Stimulated activated CD8-positive, alpha-beta memory T cell treated with anti-CD3 and anti-CD28 coated beads, Interleukin-15, amount 100 ng/mL, for 1 hour (primary cell): ENCODE measurements around the gene FLII.
A peak's percentile ranks its signal among the peaks of the same experiment; 100 is the strongest.
"Not testable (repeated sequence)": the region's sequence is repeated elsewhere in the genome, so short reads cannot be mapped to it uniquely, and the experiment has no call there.

ENCODE experiments used
- DNase-seq: peaks from one replicate; pipeline ENCODE4 v3.0.0-alpha.2; 2020; ENCODE audit warnings: low read depth

Gene FLII

DNA sequence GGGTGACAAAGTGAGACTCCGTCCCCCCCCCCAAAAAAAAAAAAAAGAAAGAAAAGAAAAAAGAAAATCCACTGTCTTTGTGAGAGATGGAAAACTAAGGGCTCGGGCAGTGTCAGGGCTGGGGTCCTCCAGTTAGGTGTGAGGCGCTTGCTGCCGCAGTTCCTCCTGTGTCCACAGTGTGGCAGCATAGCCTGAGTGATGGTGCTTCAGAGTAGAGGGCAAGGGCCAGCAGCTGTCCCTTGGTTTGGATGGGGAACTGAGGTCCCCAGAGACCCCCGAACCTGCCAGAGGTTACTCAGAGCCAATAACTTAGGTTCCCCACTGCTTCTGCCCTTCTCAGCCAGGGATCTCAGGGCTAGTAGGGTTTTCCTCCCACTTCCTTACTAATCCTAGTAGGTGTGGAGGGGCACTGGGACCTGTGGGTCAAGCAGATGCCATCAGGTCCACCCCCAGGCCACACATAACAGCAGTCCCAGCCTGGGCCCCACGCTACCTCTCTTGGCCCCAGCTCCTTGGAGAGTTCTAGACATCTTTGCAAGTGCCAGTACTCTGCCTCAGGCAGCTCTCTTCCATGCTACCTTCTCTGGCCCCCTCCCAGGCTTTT, 41.0 kb downstream of the FLII start:
- DNase-seq, result peak; percentile 55

DNA sequence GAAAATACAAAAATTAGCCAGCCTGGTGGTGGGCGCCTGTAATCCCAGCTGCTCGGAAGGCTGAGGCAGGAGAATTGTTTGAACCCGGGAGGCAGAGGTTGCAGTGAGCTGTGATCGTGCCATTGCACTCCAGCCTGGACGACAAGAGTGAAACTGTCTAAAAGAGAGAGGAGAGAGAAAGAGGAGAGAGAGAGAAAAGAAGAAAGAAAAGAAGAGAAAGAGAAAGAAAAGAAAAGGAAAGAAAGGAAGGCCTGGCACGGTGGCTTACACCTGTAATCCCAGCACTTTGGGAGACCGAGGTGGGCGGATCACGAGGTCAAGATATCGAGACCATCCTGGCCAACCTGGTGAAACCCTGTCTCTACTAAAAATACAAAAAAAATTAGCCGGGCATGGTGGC, 41.6 kb downstream of the FLII start:
- not testable (repeated sequence) for DNase-seq

DNA sequence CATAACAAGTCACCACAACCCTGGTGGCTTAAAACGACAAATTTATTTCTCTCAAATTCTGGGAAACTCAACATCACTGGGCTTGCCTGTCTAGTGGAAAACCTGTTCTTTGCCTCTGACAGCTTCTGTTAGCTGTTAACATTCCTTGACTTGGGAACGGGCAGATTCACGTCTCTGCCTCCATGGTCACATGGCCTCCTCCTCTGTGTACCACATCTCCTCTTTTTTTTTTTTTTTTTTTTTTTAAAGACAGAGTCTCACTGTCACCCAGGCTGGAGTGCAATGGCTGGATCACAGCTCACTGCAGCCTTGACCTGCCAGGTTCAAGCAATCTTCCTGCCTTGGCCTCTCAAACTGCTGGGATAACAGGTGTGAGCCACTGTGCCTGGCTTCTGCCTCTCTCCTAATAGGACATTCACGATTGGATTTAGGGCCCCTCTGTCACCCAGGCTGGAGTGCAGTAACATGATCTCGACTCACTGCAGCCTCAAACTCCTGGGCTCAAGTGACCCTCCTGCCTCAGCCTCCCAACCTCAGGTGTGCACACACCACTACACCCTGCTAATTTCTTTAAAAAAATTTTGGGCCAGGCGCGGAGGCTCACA, 44.8 kb downstream of the FLII start:
- DNase-seq, result no peak

DNA sequence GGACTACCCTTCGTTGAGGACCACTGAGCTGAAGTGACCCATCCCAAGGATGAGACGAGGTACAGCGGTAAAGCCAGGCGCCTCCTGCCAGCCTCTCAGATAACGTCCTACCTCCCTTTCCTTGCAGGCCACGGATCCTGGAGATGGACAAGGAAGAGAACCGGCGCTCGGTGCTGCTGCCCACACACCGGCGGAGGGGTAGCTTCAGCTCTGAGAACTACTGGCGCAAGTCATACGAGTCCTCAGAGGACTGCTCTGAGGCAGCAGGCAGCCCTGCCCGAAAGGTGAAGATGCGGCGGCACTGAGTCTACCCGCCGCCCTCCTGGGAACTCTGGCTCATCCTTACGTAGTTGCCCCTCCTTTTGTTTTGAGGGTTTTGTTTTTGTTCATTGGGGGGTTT, 50.4 kb downstream of the FLII start:
- no peak for DNase-seq

DNA sequence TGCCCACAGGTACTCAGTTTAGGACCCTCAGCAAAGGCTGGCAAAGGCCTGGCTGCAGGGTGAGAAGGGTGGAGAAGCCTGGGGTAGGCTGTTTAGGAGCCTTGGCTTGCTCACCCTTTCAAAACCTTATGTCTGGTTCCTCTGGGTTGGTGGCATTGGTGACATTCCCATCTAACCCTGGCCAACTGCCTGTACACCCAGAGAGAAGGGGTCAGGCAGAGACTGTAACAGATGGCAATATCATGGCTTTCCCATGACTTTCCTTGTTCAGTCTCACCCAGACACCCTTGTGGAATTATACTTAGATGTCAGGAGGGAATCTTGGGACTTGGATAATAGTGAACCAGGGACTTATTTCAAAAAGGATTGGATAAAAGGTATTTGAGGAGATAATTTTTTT, 51.6 kb downstream of the FLII start:
- no peak for DNase-seq

DNA sequence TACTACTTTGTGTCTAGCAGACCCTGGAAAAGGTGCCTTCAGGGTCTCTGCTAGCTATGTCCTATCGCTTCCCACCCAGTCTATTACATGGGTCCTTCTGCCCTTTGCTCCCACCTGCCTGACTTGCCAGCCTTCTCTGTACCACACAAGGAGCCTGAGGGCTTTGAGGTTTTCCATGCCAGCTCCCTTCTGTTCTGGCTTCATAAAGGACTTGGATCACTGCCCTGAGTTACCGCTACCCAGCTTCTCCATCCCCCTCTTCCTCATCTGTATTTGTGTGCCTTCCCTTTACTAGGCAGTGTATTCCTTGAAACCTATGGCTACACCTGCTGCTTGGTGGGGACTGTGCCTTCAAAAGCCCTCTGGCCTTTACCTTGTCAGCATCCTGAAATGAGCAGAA, 52.7 kb downstream of the FLII start:
- no peak for DNase-seq

DNA sequence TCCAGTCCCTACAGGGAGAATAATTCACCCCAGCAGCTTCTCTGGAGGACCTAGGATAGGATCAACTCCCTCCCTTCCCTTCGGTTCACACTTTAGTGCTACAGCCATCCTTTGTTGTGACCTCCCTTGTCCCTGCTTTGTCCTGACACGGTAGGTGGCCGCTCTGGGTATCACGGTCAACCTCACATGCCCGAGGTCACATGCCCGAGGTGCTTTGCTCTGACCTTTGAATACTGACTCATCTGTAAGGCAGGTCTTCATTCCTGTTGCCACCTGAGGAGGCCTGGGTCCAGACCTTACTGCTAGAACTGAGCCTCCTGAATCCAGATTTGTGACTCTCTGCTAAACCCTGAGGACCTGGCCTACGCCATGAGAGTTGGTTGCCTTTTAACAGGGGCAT, 55.2 kb downstream of the FLII start:
- no peak for DNase-seq

DNA sequence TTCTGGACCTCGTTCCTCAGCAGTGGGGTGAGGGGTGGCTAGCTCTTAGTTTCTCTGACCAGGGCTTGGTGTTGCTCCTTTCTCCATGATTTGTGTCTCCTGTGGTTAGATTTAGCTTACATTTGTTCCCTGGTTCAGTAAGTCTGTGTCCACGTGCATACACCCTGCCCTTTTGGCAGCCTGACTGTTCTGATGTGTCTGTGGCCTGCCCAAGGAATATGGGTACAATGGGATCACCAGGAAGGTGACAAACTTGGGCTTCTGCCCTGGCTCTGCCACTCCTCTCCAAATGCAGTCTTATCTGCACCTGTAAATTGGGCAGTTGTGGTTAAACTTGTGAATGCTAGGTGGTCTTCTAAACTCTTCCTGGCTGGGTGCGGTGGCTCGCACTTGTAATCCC, 57.4 kb downstream of the FLII start:
- no peak for DNase-seq

DNA sequence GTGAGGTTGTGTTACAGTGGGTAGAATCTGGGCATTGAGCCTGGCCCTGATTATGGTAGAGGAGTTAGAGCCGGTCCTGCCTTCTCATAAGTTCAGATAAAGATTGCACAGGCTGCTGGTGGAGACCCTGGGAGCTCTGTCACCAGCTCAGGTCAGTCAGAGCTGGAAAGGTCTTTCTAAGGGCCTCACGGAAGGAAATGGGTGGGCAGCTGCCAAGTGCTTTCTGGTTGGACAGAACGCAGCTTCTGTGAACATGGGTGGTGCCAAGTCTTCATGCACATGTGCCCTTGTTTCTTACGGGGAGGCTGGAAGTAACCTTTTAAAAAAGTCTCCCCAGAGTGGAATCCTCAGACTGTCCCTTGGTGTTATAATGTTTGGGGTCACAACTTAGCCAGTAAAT, 60.0 kb downstream of the FLII start:
- DNase-seq, result no peak

DNA sequence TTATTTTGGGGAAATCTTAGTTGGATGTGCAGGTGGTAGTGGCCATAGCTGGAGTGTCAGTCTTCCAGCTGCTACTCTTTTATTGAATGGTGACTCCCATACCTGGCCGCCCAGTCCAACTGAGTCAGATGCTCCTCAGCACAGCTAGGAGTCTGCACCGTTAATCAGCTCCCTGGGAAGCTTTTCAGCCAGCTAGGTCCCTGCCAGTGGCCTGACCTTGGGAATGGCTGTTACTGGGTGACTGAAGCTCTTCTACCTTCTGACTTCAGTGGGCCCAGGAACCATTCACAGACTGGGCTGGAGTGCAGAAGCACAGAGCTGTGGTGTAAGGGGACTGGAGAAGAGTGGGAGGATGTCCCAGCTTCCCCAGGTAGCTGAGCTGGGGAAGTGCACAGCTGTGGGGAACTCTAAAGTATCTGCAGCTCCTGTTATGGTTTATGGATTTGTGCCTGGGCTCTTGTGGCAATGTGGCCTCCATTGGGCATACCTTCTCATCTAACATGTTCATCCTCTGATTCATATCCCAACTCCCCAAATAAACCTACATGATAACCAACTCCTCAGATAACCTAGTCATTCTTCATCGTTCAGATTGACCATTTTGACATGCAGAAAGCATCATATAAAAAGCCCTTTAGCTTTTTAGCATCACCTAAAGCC, 60.9 kb downstream of the FLII start:
- no peak for DNase-seq

DNA sequence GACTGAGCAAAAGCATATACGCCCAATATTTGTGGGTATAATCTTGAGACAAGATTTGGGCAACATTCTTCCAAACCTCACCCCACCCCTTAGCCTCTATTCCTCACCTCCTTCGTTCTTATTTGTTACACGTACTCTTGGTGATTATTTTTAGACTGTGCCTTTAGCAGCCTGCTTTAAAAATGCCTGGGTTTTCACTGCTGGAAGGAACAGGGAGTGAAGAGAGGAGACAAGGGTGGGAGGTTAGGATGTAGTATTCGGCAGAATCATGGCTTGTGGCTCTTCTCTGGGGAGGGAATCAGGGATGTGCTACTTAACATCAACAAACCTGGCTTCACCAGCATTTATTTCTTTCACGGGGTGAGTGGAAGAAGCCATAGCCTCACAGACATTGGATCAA, 63.3 kb downstream of the FLII start:
- no peak for DNase-seq
